ENCODE results near the gene ENTPD1. TPM values are rescaled to one million over a fixed set of nuclear protein-coding genes. Genes with fewer than 3 reads are reported as not detected.

ENTPD1 gene
- total and polyA plus RNA-seq, 10 of the 15 experiments (the other 5 are each of a cell fraction or from before 2014, with no cell fraction given) = 110 to 413 (median 161) TPM

DNA sequence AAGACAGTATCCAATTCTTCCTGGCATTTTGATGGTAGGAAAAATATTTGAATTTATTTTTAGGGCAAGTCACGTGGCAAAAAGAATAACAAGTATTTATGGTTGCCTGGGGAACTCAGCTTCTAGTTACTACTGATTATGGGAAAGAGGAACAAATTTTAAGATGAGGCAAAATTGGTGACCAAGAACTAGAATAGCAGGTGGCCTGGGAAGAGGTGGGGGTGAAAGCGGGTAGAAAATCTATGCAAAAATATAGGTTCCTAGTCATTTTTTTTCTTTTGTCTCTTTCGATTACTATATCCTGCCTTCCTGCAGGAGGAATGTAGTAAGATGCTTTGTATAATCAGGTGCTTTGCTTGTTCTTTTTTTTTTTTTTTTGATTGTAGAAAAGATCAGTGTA lies 27.8 kb downstream of the ENTPD1 start (continued):
- TF ChIP-seq, protein P1, sequence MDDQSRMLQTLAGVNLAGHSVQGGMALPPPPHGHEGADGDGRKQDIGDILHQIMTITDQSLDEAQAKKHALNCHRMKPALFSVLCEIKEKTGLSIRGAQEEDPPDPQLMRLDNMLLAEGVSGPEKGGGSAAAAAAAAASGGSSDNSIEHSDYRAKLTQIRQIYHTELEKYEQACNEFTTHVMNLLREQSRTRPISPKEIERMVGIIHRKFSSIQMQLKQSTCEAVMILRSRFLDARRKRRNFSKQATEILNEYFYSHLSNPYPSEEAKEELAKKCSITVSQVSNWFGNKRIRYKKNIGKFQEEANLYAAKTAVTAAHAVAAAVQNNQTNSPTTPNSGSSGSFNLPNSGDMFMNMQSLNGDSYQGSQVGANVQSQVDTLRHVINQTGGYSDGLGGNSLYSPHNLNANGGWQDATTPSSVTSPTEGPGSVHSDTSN (IDR thresholded peaks at IDR 0.05; ENCODE audit: insufficient replicate concordance, low read depth, low read length) = no peak
- TF ChIP-seq IRF4 (IDR thresholded peaks at IDR 0.05; ENCODE audit: low read depth, low read length) (peak; percentile 93), ASH2L (IDR thresholded peaks at IDR 0.05; ENCODE audit: borderline replicate concordance, low read depth) (no peak), SREBF1 (IDR thresholded peaks at IDR 0.05; ENCODE audit: low read length) (no peak), CHD1 (IDR thresholded peaks at IDR 0.05; ENCODE audit: low read depth, low read length) (no peak), NR2C1 (IDR thresholded peaks at IDR 0.05) (no peak), YY1 (IDR thresholded peaks at IDR 0.05; ENCODE audit: low read depth, low read length) (no peak), SPI1 (IDR thresholded peaks at IDR 0.05; ENCODE audit: borderline replicate concordance, insufficient read depth, low read depth, low read length) (no peak), NRF1 (conservative IDR thresholded peaks at IDR 0.05; ENCODE audit: low read depth, low read length) (no peak), EP300 (IDR thresholded peaks at IDR 0.05; ENCODE audit: borderline replicate concordance in 1 of 2, control insufficient read depth in 1 of 2, low read depth in 2 of 2, low read length in 2 of 2) (peak; percentile 93 to 99), ZZZ3 (IDR thresholded peaks at IDR 0.05; ENCODE audit: control insufficient read depth, insufficient read length, low read depth) (no peak), HDGF (IDR thresholded peaks at IDR 0.05) (no peak), PAX8 (IDR thresholded peaks at IDR 0.05) (no peak), RB1 (IDR thresholded peaks at IDR 0.05; ENCODE audit: borderline replicate concordance) (no peak), ETV6 (conservative IDR thresholded peaks at IDR 0.05 in 1 of 2, IDR thresholded peaks at IDR 0.05 in 1 of 2; ENCODE audit: borderline replicate concordance in 1 of 2, low read depth in 1 of 2) (peak in 1 of 2 experiments; percentile 58; a peak in 1 of 4 replicates), TCF3 (IDR thresholded peaks at IDR 0.05; ENCODE audit: borderline replicate concordance, insufficient read depth, low read depth, low read length) (peak; percentile 99), CBX3 (IDR thresholded peaks at IDR 0.05; ENCODE audit: borderline replicate concordance, low read depth) (no peak), ZNF217 (IDR thresholded peaks at IDR 0.05) (no peak), CREM (IDR thresholded peaks at IDR 0.05; ENCODE audit: low read depth) (peak; percentile 75), BMI1 (IDR thresholded peaks at IDR 0.05; ENCODE audit: borderline replicate concordance) (peak; percentile 94)
- TF ChIP-seq, protein P2, sequence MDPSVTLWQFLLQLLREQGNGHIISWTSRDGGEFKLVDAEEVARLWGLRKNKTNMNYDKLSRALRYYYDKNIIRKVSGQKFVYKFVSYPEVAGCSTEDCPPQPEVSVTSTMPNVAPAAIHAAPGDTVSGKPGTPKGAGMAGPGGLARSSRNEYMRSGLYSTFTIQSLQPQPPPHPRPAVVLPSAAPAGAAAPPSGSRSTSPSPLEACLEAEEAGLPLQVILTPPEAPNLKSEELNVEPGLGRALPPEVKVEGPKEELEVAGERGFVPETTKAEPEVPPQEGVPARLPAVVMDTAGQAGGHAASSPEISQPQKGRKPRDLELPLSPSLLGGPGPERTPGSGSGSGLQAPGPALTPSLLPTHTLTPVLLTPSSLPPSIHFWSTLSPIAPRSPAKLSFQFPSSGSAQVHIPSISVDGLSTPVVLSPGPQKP (IDR thresholded peaks at IDR 0.05; ENCODE audit: low read depth, low read length) = no peak
- TF ChIP-seq, protein P3, sequence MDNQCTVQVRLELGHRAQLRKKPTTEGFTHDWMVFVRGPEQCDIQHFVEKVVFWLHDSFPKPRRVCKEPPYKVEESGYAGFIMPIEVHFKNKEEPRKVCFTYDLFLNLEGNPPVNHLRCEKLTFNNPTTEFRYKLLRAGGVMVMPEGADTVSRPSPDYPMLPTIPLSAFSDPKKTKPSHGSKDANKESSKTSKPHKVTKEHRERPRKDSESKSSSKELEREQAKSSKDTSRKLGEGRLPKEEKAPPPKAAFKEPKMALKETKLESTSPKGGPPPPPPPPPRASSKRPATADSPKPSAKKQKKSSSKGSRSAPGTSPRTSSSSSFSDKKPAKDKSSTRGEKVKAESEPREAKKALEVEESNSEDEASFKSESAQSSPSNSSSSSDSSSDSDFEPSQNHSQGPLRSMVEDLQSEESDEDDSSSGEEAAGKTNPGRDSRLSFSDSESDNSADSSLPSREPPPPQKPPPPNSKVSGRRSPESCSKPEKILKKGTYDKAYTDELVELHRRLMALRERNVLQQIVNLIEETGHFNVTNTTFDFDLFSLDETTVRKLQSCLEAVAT (IDR thresholded peaks at IDR 0.05) = peak; percentile 69; the same call in 1 of the 2 replicates
- TF ChIP-seq, protein P4, sequence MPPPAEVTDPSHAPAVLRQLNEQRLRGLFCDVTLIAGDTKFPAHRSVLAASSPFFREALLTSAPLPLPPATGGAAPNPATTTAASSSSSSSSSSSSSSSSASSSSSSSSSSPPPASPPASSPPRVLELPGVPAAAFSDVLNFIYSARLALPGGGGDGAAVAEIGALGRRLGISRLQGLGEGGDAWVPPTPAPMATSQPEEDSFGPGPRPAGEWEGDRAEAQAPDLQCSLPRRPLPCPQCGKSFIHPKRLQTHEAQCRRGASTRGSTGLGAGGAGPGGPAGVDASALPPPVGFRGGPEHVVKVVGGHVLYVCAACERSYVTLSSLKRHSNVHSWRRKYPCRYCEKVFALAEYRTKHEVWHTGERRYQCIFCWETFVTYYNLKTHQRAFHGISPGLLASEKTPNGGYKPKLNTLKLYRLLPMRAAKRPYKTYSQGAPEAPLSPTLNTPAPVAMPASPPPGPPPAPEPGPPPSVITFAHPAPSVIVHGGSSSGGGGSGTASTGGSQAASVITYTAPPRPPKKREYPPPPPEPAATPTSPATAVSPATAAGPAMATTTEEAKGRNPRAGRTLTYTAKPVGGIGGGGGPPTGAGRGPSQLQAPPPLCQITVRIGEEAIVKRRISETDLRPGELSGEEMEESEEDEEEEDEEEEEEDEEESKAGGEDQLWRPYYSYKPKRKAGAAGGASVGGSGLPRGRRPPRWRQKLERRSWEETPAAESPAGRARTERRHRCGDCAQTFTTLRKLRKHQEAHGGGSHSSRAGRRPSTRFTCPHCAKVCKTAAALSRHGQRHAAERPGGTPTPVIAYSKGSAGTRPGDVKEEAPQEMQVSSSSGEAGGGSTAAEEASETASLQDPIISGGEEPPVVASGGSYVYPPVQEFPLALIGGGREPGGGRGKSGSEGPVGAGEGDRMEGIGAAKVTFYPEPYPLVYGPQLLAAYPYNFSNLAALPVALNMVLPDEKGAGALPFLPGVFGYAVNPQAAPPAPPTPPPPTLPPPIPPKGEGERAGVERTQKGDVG (CRISPR knock-in tag; IDR thresholded peaks at IDR 0.05) = no peak
- TF ChIP-seq, protein P5, sequence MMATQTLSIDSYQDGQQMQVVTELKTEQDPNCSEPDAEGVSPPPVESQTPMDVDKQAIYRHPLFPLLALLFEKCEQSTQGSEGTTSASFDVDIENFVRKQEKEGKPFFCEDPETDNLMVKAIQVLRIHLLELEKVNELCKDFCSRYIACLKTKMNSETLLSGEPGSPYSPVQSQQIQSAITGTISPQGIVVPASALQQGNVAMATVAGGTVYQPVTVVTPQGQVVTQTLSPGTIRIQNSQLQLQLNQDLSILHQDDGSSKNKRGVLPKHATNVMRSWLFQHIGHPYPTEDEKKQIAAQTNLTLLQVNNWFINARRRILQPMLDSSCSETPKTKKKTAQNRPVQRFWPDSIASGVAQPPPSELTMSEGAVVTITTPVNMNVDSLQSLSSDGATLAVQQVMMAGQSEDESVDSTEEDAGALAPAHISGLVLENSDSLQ (IDR thresholded peaks at IDR 0.05) = no peak
